ENCODE measurements around the gene JPH4.

The JPH4 gene

DNA sequence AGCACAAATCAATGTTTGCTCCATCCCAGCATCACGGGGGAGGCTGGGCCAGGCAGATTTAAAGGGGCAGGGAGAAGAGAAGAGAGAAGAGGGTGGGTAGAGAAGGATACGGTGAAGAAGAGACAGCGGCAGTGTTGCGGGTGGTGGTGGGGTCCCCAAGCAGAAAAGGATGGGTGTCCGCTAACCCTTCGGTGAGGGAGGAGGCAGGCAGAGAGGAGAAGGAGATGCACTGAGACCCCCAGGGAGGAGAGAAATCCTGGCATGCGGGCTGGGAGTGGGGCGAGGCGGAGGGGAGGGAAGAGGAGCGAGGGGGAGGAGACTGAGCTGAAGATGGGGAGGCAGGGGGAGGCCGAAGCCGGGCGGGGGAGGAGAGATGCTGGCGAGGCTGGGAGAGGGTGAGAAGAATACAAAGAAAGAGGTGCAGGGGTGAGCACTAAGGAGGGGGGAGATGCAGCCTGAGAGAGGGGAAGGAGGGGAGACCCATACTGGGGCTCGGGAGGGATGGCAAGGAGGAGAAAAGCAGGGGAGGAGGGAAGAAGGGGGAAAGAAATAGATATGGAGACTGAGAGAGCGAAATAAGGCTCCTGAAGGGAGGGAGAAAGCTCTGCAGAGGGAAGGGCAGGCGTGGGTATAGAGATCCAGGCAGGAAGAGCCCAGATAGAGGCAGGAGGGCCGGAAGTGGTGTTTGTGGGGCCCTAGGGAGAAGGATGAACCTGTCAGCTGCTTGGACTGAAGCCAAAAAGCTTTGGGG lies at the start of gene JPH4:
JPH4 (minus strand) TSS at position 231 of the 751 bp plus-strand sequence. CDS start 1,337 bp downstream, outside the sequence.
- no peak within 1 kb of the TSS for H3K4me3 ChIP-seq (ENCODE audit: low read length)
- TF ChIP-seq, protein P1, sequence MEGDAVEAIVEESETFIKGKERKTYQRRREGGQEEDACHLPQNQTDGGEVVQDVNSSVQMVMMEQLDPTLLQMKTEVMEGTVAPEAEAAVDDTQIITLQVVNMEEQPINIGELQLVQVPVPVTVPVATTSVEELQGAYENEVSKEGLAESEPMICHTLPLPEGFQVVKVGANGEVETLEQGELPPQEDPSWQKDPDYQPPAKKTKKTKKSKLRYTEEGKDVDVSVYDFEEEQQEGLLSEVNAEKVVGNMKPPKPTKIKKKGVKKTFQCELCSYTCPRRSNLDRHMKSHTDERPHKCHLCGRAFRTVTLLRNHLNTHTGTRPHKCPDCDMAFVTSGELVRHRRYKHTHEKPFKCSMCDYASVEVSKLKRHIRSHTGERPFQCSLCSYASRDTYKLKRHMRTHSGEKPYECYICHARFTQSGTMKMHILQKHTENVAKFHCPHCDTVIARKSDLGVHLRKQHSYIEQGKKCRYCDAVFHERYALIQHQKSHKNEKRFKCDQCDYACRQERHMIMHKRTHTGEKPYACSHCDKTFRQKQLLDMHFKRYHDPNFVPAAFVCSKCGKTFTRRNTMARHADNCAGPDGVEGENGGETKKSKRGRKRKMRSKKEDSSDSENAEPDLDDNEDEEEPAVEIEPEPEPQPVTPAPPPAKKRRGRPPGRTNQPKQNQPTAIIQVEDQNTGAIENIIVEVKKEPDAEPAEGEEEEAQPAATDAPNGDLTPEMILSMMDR (conservative IDR thresholded peaks at IDR 0.05; ENCODE audit: low read depth, low read length), result no peak
- no peak for DNase-seq (ENCODE audit: low read depth)

DNA sequence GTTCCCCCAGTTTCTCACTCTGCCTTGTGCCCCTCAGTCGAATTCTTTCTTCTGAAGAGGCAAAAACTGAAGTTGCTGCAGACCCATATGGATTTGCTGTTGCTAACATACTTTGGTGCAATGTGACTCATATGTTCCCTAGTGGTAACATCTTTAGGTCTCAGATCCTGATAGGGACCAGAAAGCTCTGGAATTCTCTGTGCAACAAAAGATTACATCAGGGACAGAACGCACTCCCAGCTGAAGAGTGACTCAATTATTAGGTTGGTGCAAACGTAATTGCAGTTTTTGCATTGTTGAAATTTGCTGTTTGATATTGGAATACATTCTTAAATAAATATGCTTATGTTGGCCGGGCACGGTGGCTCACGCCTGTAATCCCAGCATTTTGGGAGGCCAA lies 49.4 kb upstream of the JPH4 start:
- DNase-seq (ENCODE audit: low read depth), result no peak
- no peak overlapping the region for H3K4me3 ChIP-seq (ENCODE audit: low read length)
- TF ChIP-seq, protein P1 (conservative IDR thresholded peaks at IDR 0.05; ENCODE audit: low read depth, low read length), result no peak

DNA sequence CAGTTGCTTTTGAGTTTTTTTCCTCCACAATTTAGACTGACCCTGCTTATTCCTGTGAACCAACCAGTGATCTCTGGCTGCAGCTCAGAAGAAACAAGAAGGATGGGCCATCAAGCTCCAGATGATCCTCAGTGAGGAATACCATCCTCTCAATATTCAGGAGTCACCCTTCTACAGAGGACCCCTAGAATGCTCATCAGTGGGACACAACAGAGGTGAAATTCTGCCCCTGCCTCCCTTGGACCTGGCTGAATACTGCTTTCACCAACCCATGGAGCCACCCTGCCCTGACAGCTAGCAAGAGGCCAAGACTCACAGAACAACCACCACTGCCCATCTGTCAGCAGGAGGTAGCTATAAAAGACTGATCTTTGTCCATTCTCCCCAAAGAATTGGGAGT lies 48.4 kb upstream of the JPH4 start:
- H3K4me3 ChIP-seq (ENCODE audit: low read length), result no peak overlapping the region
- TF ChIP-seq, protein P1 (conservative IDR thresholded peaks at IDR 0.05; ENCODE audit: low read depth, low read length), result no peak
- no peak for DNase-seq (ENCODE audit: low read depth)

DNA sequence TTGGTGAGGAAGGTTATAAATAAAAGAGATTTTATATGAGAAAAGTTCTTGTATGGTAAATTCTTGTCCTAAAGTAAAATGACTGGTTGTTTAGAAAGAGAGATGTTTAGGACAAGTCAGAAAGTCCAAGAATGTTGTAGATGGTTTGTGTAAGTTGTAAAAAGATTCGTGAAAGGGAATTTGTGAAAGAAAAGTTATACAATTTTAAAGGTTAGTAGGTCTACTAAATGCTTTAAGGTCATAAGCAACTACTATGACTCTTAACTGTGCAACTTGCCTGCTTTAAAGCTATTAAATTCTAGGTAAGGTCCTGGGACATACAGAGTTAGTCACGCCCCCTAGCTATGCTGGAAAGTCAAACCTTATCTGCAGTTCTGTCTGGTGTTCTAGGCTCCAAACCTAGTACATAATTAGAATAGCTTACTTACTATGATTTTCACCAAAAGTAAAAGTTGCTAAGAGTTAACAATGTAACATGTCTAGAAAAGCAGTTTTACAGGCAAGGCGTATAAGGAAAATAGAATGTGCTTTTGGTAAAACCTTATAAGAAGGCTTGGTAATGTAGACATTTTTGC lies 46.3 kb upstream of the JPH4 start:
- DNase-seq (ENCODE audit: low read depth), result no peak
- no peak overlapping the region for H3K4me3 ChIP-seq (ENCODE audit: low read length)
- TF ChIP-seq, protein P1 (conservative IDR thresholded peaks at IDR 0.05; ENCODE audit: low read depth, low read length), result no peak

DNA sequence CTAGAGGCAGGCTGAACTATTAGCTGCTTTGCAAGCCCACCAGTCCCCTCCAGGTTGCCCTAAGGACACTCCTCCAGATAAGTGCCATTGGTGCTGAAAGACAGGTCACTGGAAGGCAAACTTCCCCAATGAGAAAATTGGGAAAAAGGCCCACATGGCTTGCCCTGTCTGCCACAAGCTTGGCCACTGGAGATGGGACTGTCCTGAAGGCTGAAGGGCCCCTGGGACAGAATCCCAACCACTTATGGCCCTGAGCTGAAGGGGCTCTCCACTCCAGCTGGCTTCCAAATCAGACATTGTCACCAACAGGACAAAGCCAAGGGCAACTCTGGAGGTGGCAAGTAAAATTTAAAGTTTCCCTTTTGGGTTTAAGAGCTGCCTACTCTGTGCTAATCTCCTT lies 45.4 kb upstream of the JPH4 start:
- no peak overlapping the region for H3K4me3 ChIP-seq (ENCODE audit: low read length)
- DNase-seq (ENCODE audit: low read depth), result no peak
- TF ChIP-seq, protein P1 (conservative IDR thresholded peaks at IDR 0.05; ENCODE audit: low read depth, low read length), result no peak

DNA sequence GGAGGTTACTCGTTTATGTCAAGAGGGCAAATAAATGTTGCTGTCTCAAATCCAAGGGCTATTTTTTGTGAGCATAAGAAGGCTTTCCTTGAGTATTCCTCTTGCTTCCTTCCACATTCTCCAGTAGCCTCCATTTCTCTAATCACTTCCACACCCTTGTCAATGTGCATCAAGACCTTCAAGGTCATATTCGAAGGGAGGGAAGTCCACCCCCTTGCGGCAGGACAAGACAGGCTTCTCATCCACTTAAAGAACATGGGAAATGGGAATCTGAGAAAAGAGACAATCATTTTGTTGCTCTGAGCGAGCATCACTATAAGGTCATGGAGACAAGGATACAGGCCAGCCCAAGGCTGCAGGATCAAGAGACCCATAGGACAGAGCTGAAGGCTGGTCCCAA lies 44.4 kb upstream of the JPH4 start:
- TF ChIP-seq, protein P1 (conservative IDR thresholded peaks at IDR 0.05; ENCODE audit: low read depth, low read length), result no peak
- no peak overlapping the region for H3K4me3 ChIP-seq (ENCODE audit: low read length)
- no peak for DNase-seq (ENCODE audit: low read depth)

Data from retinal pigment epithelial cell (primary cell).